NCI-H1694 treated with DMSO at 0.1 percent for 48 hours (cell line): ENCODE data around the gene DUSP6.

ENCODE experiments used
- DNase-seq: peaks from one replicate; lab custom pipeline; 2025; lab: John Stamatoyannopoulos, UW

The DUSP6 gene

DNA sequence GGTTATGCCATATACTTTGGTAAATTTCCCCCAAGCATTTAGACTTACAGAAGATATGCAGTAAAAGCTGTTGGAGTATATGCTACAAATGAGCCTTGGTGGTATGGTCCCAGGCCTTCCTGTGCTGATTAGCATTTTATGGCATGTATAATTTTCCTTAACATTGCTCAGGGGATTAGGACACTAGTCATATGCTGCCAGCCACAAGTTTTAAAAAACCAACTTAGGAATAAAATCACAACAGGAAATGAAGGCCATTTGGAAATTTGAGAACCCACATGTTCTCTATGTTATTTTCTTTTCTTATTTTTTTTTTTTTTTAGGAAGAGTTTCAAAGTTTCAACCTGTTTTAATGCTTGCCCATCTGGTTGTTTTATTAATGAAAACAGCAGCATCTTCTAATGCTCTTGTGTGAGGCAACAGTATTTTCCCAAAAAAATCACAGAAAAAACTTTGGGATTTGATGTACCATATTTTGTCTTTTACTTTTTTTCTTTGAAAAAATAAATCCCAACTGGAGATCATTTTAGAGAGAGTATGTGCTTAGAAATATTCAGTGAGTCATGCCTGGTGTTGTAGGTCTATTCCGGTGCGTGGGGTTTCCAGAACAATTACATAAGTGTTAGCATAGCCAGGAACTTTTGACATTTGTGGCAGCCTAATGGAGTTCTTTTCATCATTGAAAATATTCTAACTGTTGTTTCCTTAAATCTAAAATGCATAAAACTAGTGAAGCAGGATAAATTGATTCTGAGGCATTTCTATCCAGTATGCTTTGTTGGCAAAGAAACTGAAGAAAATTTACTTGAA lies 21.7 kb upstream of the DUSP6 start:
- no peak for DNase-seq

GRCh38 chr12:89372584-89373370 lies 20.5 kb upstream of the DUSP6 start:
- DNase-seq, result no peak

GRCh38 chr12:89370850-89371249 lies 18.5 kb upstream of the DUSP6 start:
- DNase-seq, result no peak

- DNase-seq, result no peak
Measured at GRCh38 chr12:89370421-89370831, 18.1 kb upstream of the DUSP6 start.

DNA sequence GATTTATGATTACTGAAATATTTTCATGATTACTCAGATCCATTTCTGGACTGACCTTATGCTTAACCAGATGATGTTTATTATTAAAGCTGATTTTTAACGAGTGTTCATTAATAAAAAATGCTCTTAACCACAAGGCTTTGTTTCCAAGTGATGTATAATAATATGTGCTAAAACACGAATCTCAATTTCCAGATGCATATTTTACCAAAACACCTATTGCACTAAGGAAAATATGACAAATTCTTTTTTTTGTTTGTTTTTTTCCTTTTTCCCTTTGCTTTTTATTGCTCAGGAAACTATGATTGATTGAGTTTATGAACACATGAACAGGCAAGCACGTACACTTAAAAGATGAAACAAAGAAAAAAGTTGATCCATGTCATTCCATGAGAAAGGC lies 16.9 kb upstream of the DUSP6 start:
- DNase-seq, result no peak

- DNase-seq, result no peak
Measured at GRCh38 chr12:89368391-89368790, 16.1 kb upstream of the DUSP6 start.

- DNase-seq, result no peak
Measured at GRCh38 chr12:89366676-89367364, 14.5 kb upstream of the DUSP6 start.

- DNase-seq, result no peak
Measured at GRCh38 chr12:89364631-89365030, 12.3 kb upstream of the DUSP6 start.

DNA sequence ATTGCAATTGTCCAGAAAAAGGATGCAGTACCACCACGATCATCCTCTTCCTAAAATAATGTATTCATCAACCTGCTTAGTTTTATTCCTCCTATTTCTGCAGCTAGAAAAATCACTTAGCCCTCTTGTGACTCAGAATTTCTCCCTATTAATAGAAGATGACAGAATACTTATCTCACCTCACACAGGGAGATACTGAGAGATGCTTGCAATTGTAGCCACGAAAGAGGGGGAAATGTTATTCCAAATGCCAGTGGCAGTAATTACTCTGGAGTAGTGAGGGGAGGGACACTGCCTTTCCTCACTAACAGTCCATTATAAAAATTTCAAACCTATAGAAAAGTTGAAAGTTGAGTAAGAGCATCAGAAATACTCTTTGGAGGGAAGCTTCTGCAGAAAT lies 11.8 kb upstream of the DUSP6 start:
- no peak for DNase-seq

DNA sequence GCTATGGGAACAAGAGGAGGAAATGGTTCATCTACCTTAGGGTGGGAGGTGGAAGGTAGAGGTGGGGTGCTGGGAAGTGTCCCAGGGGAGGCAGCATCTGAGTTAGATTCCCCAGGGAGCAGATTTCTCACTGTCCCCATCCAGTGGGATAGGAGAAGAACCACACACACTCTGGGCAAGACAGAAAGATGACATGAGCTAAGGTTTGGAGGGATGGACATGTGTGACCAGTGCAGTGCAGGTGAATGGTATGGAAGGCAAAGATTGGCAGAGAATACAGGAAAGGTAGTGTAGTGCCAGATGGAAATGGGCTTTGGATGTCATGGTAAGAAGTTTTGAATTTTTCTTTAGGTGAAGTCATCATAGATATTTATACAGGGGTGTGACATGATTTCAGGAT lies 11.3 kb upstream of the DUSP6 start:
- no peak for DNase-seq

GRCh38 chr12:89363084-89363483 lies 10.8 kb upstream of the DUSP6 start:
- DNase-seq, result no peak

GRCh38 chr12:89359615-89360014 lies 7.3 kb upstream of the DUSP6 start:
- no peak for DNase-seq

GRCh38 chr12:89358805-89359204 lies 6.5 kb upstream of the DUSP6 start:
- DNase-seq, result no peak

GRCh38 chr12:89357297-89357730 lies 5.0 kb upstream of the DUSP6 start:
- no peak for DNase-seq

GRCh38 chr12:89356069-89356665 lies 3.9 kb upstream of the DUSP6 start:
- no peak for DNase-seq

DNA sequence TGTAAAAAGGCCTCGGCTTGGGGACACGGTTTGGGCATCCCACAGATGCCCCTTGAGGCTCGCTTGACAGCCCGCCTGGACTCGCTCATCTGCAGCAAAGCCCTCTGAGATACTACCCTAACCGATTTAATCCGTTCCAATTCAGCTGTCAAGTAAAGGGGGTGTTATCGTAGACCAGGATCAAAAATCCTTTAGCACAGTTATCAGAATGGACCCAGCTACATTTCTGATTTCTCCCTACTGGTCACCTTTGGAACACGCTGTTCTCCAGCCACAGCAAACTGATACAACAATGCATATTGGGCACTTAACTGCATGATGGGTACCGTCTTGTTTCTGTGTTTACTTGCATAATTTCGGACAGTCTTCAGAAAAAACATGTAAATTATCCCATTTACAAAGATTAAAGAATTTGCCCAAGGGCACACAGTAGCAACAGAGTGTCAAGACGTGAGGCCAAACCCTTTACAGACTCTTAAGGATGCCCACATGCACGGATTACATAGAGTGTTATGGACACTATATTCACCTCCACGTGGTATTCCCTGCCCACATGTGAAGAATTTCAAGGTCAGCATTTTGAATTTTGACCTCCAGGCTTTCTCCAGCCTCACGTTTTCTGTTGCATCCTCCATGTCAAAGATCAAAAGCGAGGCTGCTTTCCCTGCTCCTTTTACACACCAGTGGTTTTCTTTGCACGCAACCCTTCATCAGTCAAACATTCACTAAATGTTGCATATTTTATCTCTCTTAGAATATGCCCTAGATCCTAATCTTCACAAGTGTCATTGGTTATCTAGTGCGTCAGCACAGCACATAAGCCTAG lies 3.2 kb upstream of the DUSP6 start:
- DNase-seq, result no peak

GRCh38 chr12:89354612-89355067 lies 2.3 kb upstream of the DUSP6 start:
- no peak for DNase-seq

- no peak for DNase-seq
Measured at GRCh38 chr12:89353823-89354611, 1.7 kb upstream of the DUSP6 start.

GRCh38 chr12:89353188-89353822 lies 1.0 kb upstream of the DUSP6 start:
- DNase-seq, result no peak

- no peak for DNase-seq
Measured at GRCh38 chr12:89352242-89352491, 134 bp downstream of the DUSP6 start.
